HG03457 (cell line): Measurements from ENCODE around the gene LYPD6.

ENCODE experiments used
- ATAC-seq: cut with Tn5 transposase; IDR thresholded peaks from one replicate; pipeline ENCODE4 v1.9.1; 2021; ENCODE audit warnings: moderate number of reproducible peaks; ENCODE audit not compliant: unreplicated experiment

LYPD6 gene

GRCh38 chr2:149346272-149346671 is 15.9 kb downstream of the LYPD6 start:
- no peak for ATAC-seq

DNA sequence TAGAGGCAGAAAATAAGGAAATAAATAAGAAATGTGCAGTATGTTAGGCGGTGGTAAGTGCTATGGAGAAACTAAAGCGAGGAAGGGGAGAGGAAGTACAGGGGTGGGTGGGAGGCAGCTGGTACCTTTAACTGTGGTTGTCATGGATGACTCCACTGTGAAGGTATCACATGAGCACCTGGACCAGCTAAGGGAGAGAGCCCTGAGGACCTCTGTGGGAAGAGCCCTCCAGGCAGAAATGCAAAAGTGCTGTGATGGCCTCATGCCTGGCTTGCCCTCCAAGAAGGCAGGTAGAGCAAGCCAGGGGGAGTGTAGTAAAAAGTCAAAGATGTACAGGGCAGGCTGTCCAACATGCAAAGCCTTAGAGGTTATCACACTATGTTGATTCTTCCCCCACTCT is 17.9 kb downstream of the LYPD6 start:
- ATAC-seq: no peak

GRCh38 chr2:149353421-149353820 is 23.0 kb downstream of the LYPD6 start:
- ATAC-seq: no peak

- no peak for ATAC-seq
Observed at GRCh38 chr2:149355716-149356422, 25.5 kb downstream of the LYPD6 start.

DNA sequence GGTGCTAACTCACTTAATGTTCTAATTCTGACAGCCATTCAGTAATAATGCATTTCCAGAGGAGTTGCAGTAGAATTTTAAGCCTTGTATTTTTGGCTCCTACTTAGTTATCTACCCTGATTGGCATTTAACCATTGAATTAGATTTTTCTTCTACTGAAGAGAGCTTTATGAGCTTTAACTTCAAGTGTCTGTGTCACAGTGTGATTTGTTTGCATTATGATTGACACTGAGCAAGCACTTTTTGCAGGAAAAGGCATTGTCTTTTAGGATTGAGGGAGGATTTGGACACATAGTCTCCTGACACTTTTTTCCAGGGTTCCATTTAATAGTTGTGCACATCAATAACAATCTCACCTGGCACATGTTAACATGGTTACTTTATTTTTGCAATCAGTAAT is 26.7 kb downstream of the LYPD6 start:
- ATAC-seq: no peak

DNA sequence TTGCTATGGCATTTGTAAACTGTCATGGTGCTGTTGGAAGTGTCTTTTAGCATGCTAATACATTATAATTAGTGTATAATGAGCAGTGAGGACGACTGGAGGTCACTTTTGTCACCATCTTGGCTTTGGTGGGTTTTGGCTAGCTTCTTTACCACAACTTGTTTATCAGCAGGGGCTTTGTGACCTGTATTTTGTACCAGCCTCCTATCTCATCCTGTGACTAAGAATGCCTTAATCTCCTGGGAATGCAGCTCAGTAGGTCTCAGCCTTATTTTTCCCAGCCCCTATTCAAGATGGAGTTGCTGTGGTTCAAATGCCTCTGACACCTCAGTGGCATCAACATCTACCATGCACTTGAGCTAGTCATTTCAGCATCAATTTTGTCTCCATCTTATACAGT is 29.7 kb downstream of the LYPD6 start:
- ATAC-seq: no peak

DNA sequence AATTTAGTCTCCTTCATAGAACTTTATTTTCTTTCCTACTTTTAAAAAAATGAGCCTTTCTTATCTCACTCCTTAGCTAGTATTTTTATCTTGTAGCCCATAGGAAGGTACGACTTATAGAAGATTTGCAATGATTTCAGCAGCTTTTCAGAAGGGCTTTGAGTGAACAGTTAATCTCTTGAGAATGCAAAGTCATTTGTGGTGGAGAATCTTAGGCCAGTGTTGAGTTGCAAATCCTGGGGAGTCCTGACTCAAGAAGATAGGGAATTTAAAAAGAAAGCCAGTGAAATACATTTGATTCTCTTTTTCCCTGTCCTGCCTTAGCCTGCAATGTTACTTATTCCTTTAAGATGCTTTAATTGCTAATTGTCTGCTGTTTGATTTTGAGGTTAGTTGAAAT is 33.6 kb downstream of the LYPD6 start:
- no peak for ATAC-seq

DNA sequence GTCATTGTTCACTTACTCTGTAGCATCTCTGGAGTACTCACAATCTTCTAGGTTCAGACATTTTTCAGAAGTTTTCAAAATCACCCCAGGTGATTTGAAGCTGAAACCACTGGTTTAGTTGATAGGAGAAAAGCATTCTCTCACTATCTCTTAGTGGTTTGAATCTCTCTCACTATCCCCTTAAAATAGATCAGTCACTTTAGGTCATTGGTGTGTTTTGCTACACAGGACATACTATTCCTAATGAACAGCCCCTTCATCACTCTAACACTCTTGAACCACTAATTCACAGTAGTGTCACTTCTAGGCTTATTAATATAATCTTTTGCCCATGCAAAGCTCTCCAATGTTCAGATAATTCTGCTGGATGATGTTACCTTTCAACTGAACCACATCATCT is 34.5 kb downstream of the LYPD6 start:
- no peak for ATAC-seq

GRCh38 chr2:149365931-149366583 is 35.7 kb downstream of the LYPD6 start:
- ATAC-seq: no peak

GRCh38 chr2:149370061-149370775 is 39.8 kb downstream of the LYPD6 start:
- no peak for ATAC-seq

GRCh38 chr2:149371476-149371875 is 41.1 kb downstream of the LYPD6 start:
- ATAC-seq: no peak

DNA sequence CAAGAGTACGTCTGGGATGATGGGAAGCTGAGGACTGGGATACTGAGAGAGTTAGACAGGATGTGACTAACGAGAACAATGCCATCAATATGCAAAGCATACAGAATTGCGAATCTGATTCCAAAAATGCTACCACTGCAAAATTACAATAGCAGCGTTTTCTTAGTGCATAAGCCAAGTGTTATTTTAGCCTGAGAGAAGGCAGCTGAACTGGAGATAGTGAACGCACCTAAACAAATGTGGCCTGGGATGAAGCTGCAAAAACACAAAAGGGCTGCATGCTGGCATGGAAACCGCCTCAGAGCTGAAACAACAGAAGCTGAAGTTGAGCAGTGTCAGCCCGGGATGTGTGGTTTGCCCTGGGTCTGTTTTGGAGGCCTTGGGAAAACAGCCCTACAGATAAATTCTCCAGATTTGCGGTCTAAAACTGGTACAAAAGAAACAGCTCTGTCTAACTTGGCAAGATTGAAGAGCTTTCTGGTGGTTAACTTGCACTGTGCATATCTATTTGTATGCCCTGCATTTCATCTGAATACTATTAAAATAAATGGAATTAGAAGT is 45.5 kb downstream of the LYPD6 start:
- no peak for ATAC-seq

GRCh38 chr2:149380205-149380604 is 49.8 kb downstream of the LYPD6 start:
- ATAC-seq: no peak

DNA sequence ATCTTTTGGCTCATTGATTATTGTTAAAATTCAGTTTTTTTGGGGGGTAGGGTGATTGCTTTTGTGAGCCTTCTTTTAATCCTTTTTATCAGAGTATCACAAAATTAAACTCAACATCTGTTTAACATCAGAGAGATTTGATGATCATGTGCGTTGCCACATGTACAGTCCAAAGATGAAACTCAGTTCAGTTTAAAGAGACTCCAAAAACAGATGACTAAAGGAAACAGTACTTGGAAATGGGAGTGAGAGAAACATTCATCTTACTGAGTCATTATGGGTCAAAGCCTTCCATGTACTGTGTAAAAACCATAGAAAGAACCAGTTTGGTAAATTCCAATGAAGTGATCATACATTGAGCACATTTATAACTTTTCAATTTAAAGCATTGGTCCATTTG is 53.0 kb downstream of the LYPD6 start:
- no peak for ATAC-seq

GRCh38 chr2:149385350-149385749 is 55.0 kb downstream of the LYPD6 start:
- no peak for ATAC-seq

DNA sequence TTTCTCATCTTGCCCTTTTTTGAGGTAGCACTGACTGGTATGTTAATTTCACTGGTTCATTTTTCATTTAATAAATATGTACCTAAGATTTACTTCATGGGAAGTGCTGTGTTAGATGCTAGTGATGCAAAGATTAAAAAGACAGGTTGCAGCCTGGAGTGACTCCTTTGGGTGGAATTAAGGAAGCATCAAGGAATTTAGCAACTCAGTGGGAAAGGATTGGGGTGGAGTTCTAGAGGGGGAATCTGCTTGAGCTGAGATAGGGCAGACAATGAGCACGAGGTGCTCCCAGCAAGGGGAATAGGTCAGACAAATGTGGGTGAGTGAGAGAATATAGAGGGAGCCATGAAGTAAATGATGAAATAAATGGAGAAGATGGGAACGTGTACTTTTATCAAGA is 57.0 kb downstream of the LYPD6 start:
- no peak for ATAC-seq

GRCh38 chr2:149388120-149388816 is 57.9 kb downstream of the LYPD6 start:
- ATAC-seq: no peak

GRCh38 chr2:149389506-149390167 is 59.2 kb downstream of the LYPD6 start:
- ATAC-seq: no peak

GRCh38 chr2:149393614-149394013 is 63.2 kb downstream of the LYPD6 start:
- no peak for ATAC-seq

DNA sequence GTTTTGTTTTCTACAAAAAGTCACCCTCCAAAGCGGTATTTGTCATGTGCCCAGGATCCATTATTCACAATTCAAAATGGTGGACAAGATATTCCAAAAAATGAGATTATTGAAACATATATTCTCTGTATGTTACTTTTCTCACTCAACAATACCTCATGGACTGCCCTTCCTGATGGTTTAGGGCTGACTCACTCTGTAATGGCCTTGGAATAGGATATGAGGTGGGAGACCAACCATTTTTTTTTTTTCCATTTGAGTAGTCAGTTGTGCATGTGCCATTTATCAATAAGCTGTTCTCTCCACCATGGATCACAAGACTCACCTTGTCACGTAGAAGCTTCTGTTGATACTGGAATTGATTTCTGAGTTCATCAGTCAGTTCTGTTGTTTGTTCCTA is 64.5 kb downstream of the LYPD6 start:
- ATAC-seq: no peak
